GM10248 (cell line): ENCODE measurements around the gene BCAR3.

Experiments used
- CTCF ChIA-PET: fragments of 300-600 bp; sonication (Branson Sonifier 250); formaldehyde crosslinking; extraction: SDS; loops from one replicate; lab custom pipeline; 2021; ENCODE audit warnings: antibody characterized with exemption; lab: Yijun Ruan, JAX
- POLR2A ChIA-PET: fragments of 350-650 bp; sonication (Branson Sonifier 250); formaldehyde crosslinking; extraction: SDS; loops from one replicate; lab custom pipeline; 2020; ENCODE audit warnings: antibody characterized with exemption; lab: Yijun Ruan, JAX
- DNase-seq: peaks from one replicate; pipeline ENCODE4 v3.0.0; 2012; ENCODE audit errors: extremely low spot score
- CTCF ChIP-seq: IDR thresholded peaks from 2 replicates; pipeline ENCODE4 v1.5.1; 2012; ENCODE audit warnings: mild to moderate bottlenecking, low read depth; ENCODE audit errors: extremely low read depth, missing control alignments, control extremely low read depth

Gene BCAR3

GRCh38 chr1:93707956-93708355 lies 26.3 kb upstream of the BCAR3 start:
- ChIA-PET POLR2A (no interaction called here), CTCF (interaction anchor here (1.1 to 5.8 kb wide), 6 partner anchors 9 to 136 kb away, joined by 3 to 27 read pairs (median 4); partner anchors contain the start of gene BCAR3)
- no peak for TF ChIP-seq CTCF
- DNase-seq = peak; percentile 71

- no peak for TF ChIP-seq CTCF
- CTCF ChIA-PET = interaction anchor here (0.6 to 5.8 kb wide), 6 partner anchors 10 to 108 kb away, joined by 4 to 27 read pairs (median 8); no protein-coding TSS in a partner anchor
Measured at GRCh38 chr1:93705892-93706500, 24.4 kb upstream of the BCAR3 start.

GRCh38 chr1:93704052-93704451 lies 22.4 kb upstream of the BCAR3 start:
- POLR2A ChIA-PET = interaction anchor here (0.7 kb wide), 1 partner anchor 13 kb away, joined by 5 read pairs; no protein-coding TSS in a partner anchor
- CTCF ChIA-PET = interaction anchor here (1.0 to 5.8 kb wide), 6 partner anchors 9 to 66 kb away, joined by 3 to 27 read pairs (median 6); no protein-coding TSS in a partner anchor
- TF ChIP-seq CTCF = no peak
- peak; percentile 73 for DNase-seq

More at GRCh38 chr1:93705892-93706500, 24.4 kb upstream of the BCAR3 start:
- DNase-seq = no peak
- POLR2A ChIA-PET = no interaction called here

GRCh38 chr1:93703643-93704042 lies 22.0 kb upstream of the BCAR3 start:
- CTCF ChIA-PET = interaction anchor here (1.3 to 5.8 kb wide), 8 partner anchors 10 to 74 kb away, joined by 3 to 27 read pairs (median 6); no protein-coding TSS in a partner anchor
- DNase-seq = no peak
- POLR2A ChIA-PET = interaction anchor here (0.7 kb wide), 1 partner anchor 13 kb away, joined by 5 read pairs; no protein-coding TSS in a partner anchor
- no peak for TF ChIP-seq CTCF

GRCh38 chr1:93702828-93703183 lies 21.2 kb upstream of the BCAR3 start:
- DNase-seq = no peak
- ChIA-PET POLR2A (interaction anchor here (0.8 to 0.9 kb wide), 2 partner anchors 14 to 15 kb away, joined by 3 read pairs; no protein-coding TSS in a partner anchor), CTCF (interaction anchor here (1.2 to 5.8 kb wide), 7 partner anchors 10 to 73 kb away, joined by 3 to 27 read pairs (median 6); no protein-coding TSS in a partner anchor)
- peak; percentile 18 for TF ChIP-seq CTCF

GRCh38 chr1:93702111-93702827 lies 20.6 kb upstream of the BCAR3 start:
- CTCF ChIA-PET = interaction anchor here (0.8 to 2.8 kb wide), 9 partner anchors 9 to 142 kb away, joined by 3 to 10 read pairs (median 4); no protein-coding TSS in a partner anchor
- POLR2A ChIA-PET = interaction anchor here (0.8 to 0.9 kb wide), 2 partner anchors 14 kb away, joined by 3 read pairs; no protein-coding TSS in a partner anchor
- peak; percentile 62 for DNase-seq

More at GRCh38 chr1:93702111-93702827, 20.6 kb upstream of the BCAR3 start:
- TF ChIP-seq CTCF = no peak
